Measurements from ENCODE around the gene KRT33B.
"Not testable (repeated sequence)": the region's sequence is repeated elsewhere in the genome, so short reads cannot be mapped to it uniquely, and the experiment has no call there.

The KRT33B gene

DNA sequence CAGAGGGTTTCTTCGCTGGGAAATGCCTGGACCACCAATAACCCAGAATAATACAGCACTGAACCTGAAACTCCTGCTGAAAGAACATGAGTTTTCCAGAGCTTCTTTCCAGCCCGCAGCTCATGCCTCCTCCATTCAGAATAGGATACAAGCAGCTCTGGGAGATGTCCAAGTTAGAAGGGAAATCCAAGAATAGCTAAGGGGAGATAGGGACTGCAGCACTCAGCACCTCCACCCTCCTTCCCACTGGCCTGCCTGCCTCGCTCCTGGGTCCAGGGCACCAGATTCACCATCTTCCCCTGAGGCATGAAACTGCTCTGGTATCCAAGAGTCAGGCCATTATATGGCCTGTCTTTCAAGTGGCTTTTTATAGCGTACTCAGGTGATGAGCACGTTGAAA lies 23.7 kb upstream of the KRT33B start:
- no peak for DNase-seq (ENCODE audit: low spot score)

DNA sequence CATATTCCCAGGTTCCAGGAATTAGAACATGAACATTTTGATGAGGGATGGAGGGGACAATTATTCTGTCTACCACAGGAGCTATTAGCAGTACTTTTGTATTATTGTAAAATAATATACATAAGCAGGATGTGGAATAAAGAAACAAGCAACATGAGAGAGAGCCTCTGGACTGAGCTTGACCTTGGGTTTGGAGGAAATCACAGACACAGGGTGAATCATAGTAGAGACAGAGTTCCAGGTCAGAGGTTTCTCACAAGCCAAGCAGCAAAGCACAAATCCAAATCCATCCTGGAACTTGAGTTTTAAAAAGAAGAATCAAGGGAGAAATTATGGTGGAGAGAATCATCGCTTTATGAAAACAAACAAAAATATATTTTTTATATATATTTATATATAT lies 22.7 kb upstream of the KRT33B start:
- no peak for DNase-seq (ENCODE audit: low spot score)

DNA sequence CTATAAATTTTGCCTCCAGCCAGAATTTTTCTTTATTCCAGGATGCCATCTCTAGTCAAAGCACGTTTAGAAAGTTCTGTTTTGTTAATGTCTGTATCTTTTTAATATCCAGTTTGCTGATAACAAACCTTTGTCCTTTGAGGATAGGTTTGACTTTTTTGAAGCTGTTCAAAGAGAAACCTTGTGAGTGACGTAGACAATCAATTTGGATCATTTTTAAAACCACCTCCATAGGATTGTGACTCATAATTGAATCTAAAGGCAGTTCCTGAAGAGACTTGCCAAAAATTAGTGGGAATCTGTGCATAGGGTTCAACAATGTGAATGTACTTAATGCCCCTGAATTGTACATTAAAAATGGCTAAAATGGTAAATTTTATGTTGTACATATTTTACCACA lies 21.9 kb upstream of the KRT33B start:
- DNase-seq (ENCODE audit: low spot score) = no peak

DNA sequence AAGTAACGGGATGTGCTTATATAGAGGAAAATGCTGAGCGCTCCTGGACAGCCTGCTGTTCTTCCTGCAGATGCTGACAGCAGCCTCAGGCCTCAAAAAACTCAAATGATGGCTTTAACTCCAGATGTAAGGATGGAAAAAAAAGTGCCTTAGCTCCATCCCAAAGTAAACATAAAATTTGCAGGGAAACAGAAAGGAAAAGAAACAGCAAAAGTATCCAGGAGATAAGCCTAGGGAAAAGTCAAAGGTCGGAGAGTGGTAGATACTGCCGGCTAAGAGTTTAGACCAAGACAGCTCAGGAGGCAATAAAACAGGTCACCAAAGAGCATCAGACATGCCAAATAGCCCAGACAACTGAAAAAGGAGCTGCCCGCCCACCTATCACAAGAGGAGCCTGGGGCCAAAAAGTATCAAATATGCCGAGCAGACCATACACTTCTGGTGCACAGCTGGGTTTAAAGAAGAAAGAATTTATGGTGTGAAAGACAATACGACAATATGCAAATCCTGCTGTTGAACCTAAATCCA lies 20.9 kb upstream of the KRT33B start:
- DNase-seq (ENCODE audit: low spot score) = no peak

DNA sequence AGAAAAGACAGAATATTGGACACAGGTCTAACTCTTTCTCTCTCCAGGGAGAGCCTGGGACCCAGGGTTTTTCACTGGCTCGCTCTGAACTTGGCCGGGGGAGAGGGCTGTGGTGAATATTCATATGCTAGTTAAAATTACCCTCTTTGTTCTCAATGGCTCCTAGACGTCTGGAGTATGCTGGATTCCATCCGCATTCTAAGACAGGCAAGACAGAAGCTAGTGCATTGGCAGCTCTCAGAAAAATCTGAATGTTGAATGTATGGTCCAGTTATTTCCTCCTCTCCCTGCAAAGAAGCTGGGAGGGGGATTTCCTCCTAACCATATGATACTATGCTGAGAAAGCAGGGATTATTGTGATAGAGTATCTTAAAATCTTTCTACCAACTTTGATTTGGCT lies 18.1 kb upstream of the KRT33B start:
- no peak for DNase-seq (ENCODE audit: low spot score)

DNA sequence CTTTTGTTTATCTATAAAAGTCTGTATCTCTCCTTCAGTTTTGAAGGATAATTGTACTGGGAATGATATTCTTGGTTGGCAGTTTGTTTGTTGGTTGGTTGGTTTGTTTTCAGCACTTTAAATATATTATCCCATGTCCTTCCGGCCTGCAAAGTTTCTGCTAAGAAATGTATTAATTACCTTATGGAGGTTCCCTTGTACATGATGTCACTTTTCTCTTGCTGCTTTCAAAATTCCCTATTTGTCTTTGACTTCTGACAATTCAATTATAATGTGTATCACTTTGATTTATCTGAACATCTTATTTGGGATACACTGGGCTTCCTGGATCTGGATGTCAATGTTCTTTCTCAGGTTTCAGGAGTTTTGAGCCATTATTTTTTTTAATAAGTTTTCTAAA lies 16.6 kb upstream of the KRT33B start:
- DNase-seq (ENCODE audit: low spot score) = no peak

DNA sequence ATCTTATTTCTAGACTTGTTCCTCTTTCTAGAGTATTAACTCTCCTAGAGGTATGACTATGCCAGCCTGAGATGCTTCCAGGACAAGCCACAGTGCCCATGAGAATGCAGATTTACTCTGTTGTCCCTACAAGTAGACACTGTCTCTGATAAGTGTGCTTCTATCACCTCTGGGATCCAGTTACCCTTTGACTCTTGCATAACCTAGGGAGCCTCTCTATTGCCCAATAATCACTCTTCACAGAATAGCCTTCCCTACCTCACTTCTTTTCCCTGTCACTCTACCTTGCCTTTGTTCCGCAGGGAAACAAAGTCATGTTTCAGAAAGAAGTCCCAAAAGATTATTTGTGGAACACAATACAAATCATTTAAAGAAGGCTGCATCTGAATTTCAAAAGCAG lies 14.1 kb upstream of the KRT33B start:
- DNase-seq (ENCODE audit: low spot score) = no peak

DNA sequence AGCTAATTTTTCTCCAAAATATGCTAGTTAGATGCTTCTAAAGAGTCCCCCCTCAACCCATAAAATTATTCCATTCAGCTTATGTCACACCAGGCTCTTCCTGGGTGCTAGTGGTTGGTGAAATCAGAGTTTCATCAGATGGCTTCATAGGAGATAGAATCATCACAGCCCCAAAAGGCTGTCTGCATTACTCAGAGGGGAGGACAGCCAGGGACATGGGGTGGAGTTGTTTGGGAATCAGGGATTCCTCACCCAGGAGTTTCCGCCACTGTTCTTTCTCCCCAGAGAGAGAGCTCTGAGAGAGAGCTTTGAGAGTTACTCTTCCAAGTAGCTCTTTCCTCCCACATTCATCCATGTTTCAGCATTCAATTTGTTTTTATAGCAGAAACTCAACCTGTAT lies 12.8 kb upstream of the KRT33B start:
- no peak for DNase-seq (ENCODE audit: low spot score)

DNA sequence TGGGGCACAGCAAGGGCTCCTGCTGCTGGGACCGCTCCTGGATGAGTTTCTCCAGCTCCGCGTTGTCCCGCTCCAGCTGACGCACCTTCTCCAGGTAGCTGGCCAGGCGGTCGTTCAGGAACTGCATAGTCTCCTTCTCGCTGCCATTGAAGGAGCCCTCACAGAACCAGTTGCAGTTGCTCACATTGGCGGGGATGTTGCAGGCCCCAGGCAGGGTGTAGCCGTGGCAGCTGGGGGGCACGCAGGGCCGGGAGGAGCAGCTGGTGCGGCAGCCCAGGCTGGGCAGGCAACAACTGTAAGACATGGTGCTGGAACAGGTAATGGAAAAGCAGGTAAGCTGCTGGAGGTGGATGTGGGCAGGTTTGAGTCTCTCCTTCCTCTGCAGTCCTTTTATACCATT lies 12.3 kb upstream of the KRT33B start, which contains the start of gene KRT34:
Gene KRT34 (minus strand): TSS at position 364 of the 400 bp plus-strand sequence. CDS start 60 bp downstream, at position 304.
- not testable (repeated sequence) for DNase-seq (ENCODE audit: low spot score)

DNA sequence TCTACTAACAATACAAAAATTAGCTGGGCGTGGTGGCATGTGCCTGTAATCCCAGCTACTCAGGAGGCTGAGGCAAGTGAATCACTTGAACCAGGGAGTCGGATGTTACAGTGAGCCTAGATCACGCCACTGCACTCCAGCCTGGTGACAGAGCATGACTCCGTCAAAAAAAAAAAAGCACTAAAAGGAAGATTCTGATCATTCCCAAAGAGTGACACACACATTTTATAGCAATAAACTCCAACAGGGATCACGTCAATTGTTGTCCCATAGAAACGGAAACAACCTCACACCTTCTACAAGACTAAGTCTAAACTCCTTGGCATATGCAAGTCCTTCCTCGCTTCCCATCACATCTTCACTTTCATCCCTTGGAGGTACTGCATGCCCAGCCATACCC lies 10.5 kb upstream of the KRT33B start:
- DNase-seq (ENCODE audit: low spot score) = not testable (repeated sequence)

DNA sequence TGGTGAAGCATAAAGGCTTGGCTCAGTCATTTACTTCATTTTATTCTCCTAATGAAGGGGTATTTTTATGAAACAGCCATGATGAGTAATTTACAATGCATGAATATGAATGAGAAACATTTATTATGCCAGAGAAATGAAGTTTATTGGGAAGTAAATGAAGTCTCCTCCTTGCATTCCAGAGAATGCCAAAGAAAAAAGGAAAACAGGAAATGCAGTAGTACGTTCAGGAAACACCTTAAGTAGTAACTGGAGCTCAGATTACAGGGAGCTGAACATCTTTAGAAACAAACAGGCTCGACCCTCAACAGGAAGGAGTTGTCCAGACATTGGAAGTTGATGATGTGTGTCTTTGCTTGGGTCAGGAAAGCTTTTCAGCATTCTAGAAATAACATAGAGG lies 7.9 kb upstream of the KRT33B start:
- no peak for DNase-seq (ENCODE audit: low spot score)

DNA sequence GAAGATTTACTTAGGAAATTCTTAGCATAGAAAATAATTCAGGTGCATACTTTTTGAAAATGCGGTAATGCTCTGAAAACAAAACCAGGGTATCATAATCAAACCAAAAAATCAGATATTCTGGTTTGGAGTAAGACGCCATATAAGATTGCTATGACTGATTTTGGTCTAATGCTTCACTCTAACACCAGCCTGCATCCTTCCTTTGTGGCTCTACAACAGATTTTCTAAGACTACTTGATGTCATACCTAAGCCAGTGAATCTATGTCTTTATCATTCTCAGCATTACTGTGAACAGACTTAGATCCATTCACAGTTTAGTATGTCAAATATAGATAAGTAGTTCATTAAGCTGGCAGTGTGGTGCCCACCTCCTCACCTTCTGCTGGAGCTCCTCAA lies 590 bp downstream of the KRT33B start:
- DNase-seq (ENCODE audit: low spot score) = no peak

DNA sequence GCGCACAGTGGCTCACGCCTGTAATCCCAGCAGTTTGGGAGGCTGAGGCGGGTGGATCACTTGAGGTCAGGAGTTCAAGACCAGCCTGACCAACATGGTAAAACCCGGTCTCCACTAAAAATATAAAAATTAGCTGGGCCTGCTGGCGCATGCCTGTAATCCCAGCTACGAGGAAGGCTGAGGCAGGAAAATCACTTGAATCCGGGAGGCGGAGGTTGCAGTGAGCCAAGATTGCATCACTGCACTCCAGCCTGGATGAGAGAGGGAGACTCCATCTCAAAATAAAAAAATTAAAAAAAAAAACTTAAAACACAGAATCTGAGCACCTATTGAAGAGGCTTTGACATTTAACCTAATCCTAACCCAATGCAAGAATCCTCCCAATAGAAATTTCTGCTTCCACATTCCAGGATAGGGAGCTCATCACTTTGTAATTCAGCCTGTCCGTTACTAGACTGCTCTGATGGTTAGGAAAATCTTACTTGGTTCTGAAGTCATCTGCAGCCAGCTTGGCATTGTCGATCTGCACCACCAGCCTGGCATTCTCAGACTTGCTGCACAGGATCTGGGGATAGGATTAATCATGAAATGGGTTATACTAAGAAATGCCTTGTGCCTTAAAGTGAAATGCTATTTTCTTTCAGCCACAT lies 2.1 kb downstream of the KRT33B start:
- DNase-seq (ENCODE audit: low spot score) = no peak

DNA sequence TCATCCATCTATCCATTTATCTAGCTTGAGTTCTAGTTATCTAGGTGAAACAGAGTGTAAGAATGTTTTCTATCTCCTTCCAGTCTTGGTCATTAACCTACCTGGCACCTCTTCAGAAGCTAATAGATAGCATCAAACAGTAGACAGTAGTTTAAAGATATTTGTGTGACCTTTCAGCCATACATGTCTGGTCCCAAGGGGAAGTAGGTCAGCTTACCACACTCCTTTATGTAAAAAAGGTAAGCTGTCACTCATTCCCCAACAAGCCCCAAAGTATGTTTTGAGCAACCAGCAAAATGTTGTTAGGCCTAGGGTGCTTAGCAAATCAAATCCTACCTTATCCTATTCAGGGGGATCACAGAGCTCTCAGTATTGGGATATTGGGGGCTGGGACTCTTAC lies 3.5 kb downstream of the KRT33B start:
- no peak for DNase-seq (ENCODE audit: low spot score)

DNA sequence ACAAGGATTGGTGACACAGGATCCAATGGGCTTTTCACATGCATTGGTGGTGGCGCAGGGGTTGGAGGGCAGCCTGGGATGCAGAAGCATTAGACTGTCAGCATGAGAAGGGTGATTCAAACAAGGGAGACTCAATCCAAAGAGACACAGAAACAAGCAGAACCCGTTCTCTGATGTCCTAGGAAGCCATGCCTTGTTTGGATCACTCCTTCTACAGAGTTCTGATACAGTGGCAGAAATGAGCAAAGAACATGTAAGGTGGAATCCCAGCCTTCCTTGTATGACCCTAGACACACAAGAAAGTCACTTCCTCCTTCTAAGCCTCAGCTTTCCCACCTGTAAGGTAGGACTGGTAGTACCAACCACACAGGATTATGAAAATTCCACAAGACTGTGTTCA lies 5.7 kb downstream of the KRT33B start:
- DNase-seq (ENCODE audit: low spot score) = no peak

DNA sequence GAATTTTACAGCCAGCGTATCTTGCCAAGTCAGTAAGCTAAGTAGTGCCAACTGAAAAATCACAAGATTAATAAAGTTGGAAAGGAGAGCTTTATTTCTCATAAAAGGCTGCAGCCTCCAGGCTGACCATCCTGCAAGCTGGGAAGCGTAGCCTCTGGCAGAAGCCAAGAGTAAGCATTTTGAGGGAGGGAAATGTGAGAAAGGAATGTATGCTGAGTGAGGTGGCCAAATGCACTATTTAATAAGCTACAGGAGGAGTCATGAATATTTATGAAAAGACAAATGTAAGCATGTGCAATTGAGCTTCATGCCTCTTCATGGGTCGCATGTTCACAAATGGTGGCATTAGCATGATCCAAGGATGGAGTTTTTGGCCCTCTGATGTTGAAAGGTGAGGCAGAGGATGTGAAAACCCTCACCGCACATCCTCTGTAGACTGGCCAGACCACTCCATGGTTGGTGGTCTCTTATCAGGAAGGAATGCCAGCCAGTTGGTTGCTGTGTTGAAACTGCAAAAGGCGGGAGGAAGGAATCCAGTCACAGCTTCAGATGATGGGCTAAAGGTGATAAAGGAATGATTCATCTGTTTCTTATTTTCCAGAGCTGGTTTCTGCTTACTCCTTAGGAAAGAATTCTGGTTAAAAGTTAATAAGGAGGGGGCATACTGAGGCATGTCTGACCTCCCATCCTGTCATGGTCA lies 9.2 kb downstream of the KRT33B start:
- DNase-seq (ENCODE audit: low spot score) = no peak

DNA sequence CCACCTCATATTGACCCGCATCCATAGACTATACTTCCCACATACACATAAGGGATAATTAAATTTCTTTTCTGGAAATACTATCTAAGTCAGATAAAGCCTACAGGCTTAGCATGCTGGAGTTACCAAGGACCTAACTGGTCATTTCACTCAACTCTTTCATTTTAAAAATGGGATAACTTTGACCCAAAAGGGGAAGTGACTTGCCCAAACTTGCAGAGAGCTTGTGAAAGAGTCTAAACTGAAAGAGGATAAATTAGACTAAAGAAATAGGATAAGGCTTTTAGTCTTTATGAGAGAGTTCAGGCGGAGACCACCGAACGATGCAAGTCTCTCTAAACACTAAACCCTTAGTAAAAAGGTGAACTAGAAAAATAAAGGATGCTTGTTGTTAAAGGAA lies 15.1 kb downstream of the KRT33B start:
- no peak for DNase-seq (ENCODE audit: low spot score)

DNA sequence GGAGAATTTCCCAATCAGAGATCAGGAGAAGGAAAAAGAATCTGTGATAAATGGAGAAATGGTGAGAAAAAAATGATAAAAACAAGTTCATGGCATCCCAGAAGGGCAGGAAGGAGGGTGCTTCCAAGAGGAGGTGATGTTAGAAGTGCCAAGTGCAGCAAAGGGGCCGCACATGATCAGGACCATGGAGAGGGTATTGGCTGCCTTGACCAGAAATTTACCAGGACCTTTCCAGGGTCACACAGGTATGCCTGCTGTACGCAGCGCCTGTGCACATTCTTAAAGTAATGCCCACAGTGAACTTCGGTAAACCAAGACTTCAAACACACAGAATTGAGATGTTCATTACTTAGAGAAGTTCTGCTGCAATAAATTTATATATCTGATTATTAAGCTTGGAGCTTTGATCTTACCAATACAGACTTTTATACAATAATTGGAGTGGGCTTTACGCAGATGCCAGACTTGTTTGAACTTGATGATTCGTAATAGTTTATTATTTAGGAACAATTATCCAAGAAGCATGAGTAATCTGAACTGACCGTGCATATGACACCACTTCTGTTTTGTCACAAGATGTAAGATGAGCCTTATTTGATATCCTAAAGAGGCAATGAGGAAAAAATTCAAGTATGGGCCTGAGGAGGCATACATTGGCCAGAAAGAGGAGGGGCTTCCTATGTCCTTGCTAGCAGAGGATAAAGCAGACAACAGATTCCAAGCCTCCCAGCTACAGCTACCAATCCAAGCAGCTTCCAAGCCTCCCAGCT lies 16.8 kb downstream of the KRT33B start:
- DNase-seq (ENCODE audit: low spot score) = no peak

DNA sequence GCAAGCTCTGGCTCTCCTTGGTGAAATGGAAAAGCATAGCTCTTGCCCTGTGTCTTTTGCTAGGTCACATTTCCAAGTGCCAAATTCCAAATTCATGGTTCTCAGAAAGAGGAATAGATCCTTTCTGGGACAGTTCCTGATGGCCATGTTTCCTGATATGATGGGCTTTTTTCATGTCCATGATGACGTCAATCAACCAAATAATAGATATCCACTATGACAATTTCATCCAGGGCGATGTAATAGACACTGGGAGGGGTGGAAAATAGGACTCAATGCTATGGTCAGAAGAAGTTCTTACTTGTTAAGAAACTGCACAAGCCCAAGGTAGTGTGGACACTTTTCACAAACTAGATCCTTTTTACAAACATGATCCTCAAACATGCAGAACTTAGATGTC lies 18.4 kb downstream of the KRT33B start:
- DNase-seq (ENCODE audit: low spot score) = no peak

DNA sequence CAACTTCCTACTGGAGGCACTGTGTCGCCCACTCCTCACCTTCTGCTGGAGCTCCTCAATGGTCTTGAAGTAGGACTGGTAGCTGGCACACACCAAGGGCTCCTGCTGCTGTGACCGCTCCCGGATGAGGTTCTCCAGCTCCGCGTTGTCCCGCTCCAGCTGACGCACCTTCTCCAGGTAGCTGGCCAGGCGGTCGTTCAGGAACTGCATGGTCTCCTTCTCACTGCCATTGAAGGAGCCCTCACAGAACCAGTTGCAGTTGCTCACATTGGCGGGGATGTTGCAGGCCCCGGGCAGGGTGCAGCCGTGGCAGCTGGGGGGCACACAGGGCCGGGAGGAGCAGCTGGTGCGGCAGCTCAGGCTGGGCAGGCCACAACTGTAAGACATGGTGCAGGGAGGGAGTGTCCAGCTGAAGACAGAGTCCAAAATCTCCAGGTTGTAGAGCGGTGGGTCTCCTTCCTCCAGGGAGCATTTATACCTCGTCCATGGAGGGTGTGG lies 19.2 kb downstream of the KRT33B start, which contains the start of gene KRT33A:
Gene KRT33A (minus strand): TSS at position 448 of the 498 bp plus-strand sequence. CDS start 61 bp downstream, at position 387.
- not testable (repeated sequence) for DNase-seq (ENCODE audit: low spot score)

DNA sequence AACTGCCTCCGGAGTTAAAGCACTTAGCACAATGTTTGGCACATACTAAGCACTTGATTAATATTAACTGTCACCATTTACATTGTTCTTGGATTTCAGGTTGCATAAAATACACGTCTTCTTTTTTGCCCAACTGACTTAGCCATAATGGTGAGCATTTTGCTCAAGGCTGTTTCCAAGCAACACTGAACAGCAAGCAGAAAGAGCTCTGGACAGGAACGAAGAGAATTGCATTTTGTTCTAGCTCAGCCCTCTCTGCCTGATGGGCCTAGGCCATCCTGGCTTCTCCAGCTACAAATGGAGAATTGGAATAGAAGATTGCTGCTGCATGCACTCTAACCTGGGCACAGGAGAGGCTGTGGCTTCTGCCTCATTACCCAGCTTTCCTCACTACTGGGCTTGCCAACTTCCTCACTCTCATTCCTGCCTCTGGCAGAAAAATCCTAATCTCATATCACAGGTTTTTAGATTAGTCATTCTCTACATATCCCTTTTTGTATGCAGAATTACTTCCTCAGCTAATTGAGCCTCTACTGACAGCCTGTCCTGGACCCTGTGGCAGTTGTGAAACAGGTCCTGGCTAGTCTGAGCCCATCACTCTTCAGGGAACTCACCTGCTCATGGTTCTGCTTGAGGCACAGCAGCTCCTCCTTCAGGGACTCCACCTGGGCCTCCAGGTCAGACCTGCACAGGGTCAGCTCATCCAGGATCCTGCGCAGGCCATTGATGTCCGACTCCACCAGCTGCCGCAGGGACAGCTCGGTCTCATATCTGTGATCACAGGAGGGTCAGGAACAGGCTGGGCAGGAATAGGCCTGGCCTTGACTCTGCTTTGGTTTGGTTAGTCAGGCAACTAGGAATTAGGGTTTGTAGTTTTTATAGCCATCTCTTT lies 21.5 kb downstream of the KRT33B start:
- no peak for DNase-seq (ENCODE audit: low spot score)

DNA sequence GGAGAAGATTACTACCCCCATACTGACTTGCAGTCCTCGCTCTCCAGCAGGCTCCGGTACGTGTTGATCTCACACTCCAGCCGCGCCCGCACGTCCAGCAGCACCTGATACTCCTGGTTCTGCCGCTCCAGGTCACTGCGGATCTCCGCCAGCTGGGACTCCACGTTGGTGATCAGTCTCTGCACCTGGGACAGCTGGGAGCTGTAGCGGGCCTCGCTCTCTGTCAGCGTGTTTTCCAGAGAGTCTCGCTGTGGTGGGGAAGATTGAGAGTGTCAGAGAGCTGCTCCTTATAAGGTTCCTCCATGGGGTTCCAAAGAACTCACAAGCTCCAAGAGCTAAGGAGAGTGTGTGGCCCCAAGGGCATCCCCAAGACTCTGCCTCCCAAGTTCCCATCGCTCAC lies 23.2 kb downstream of the KRT33B start:
- not testable (repeated sequence) for DNase-seq (ENCODE audit: low spot score)

Data from SW480 (cell line).